Kidney epithelial cell (primary cell): ENCODE results near the gene HOXB6. TPM values are rescaled to one million over a fixed set of nuclear protein-coding genes. Genes with fewer than 3 reads are reported as not detected.
A peak's percentile ranks its signal among the peaks of the same experiment; 100 is the strongest.

ENCODE experiments used
- DNase-seq: peaks from one replicate; pipeline ENCODE4 v3.0.0-alpha.2; 2010; ENCODE audit warnings: low read depth
- H3K27me3 ChIP-seq: 2 replicates; pipeline ENCODE4 v1.6.0; 2011; ENCODE audit warnings: low read length; ENCODE audit not compliant: control insufficient read depth, insufficient read depth
- H3K36me3 ChIP-seq: 2 replicates; pipeline ENCODE4 v1.5.1; 2011; ENCODE audit warnings: low read length; ENCODE audit not compliant: control insufficient read depth, insufficient read depth
- H3K4me3 ChIP-seq: 2 replicates; pipeline ENCODE4 v1.5.1; 2011; ENCODE audit warnings: low read depth, mild to moderate bottlenecking, control low read depth, low read length
- CTCF ChIP-seq: IDR thresholded peaks from 2 replicates; pipeline ENCODE4 v1.5.1; 2011; ENCODE audit warnings: mild to moderate bottlenecking, moderate library complexity, low read length, control low read depth, inconsistent platforms; ENCODE audit not compliant: insufficient read depth, poor library complexity, severe bottlenecking
- total RNA-seq: library from RNA; depleted of rRNA; stranded (reverse); fragments of >200 nt; gene quantifications from 2 replicates; pipeline ENCODE4 v1.2.3, GENCODE V29; 2015

The HOXB6 gene
- total RNA-seq, 1 donor from 2014 or later = 30.7 TPM

- DNase-seq = no peak
- peaks cover 4% of the 10 kb centered on the region for H3K36me3 ChIP-seq
- TF ChIP-seq CTCF = no peak
- peak overlapping the region; percentile 92 for H3K4me3 ChIP-seq
- no peaks in the 10 kb centered on the region for H3K27me3 ChIP-seq
Measured at GRCh38 chr17:48594538-48595277, 10.1 kb downstream of the HOXB6 start.

GRCh38 chr17:48593840-48594537 is 10.8 kb downstream of the HOXB6 start:
- DNase-seq = no peak
- peak overlapping the region; percentile 92 for H3K4me3 ChIP-seq
- peak; percentile 76 for TF ChIP-seq CTCF
- H3K36me3 ChIP-seq = peaks cover 4% of the 10 kb centered on the region
- H3K27me3 ChIP-seq = no peaks in the 10 kb centered on the region

GRCh38 chr17:48593126-48593829 is 11.5 kb downstream of the HOXB6 start, which contains the start of gene HOXB5:
Gene HOXB5, minus strand, starts transcription at chr17:48593779. Its CDS starts 97 bp downstream, at chr17:48593682.
- no peak for TF ChIP-seq CTCF
- no peak for DNase-seq
- H3K4me3 ChIP-seq = peak within 1 kb of the TSS; percentile 92
- H3K27me3 ChIP-seq = no peaks in the 10 kb centered on the region
- peaks cover 4% of the 10 kb centered on the region for H3K36me3 ChIP-seq

- no peak for TF ChIP-seq CTCF
- Histone ChIP-seq H3K4me3 (peak overlapping the region; percentile 68), H3K27me3 (no peaks in the 10 kb centered on the region), H3K36me3 (peaks cover 6% of the 10 kb centered on the region)
- no peak for DNase-seq
Measured at GRCh38 chr17:48592577-48592976, 12.2 kb downstream of the HOXB6 start.

GRCh38 chr17:48592057-48592514 is 12.7 kb downstream of the HOXB6 start:
- Histone ChIP-seq H3K4me3 (peak overlapping the region; percentile 68), H3K27me3 (no peaks in the 10 kb centered on the region), H3K36me3 (peaks cover 6% of the 10 kb centered on the region)
- no peak for DNase-seq
- TF ChIP-seq CTCF = no peak
